GM21737 (cell line): ENCODE results near the gene WDR17.
A peak's percentile ranks its signal among the peaks of the same experiment; 100 is the strongest.

Experiments used
- ATAC-seq: cut with Tn5 transposase; IDR thresholded peaks from one replicate; pipeline ENCODE4 v1.9.1; 2021; ENCODE audit warnings: mild to moderate bottlenecking, moderate library complexity; ENCODE audit not compliant: unreplicated experiment

WDR17 gene

GRCh38 chr4:176084769-176085168 lies 19.1 kb downstream of the WDR17 start:
- ATAC-seq = no peak

- ATAC-seq = no peak
These were observed 24.5 kb downstream of the WDR17 start for GRCh38 chr4:176090115-176090514.

- ATAC-seq = no peak
These were observed 33.7 kb downstream of the WDR17 start for GRCh38 chr4:176099314-176099713.

- no peak for ATAC-seq
These were observed 36.9 kb downstream of the WDR17 start for GRCh38 chr4:176102414-176103063.

- no peak for ATAC-seq
These were observed 42.1 kb downstream of the WDR17 start for GRCh38 chr4:176107695-176108094.

GRCh38 chr4:176123710-176124407 lies 58.2 kb downstream of the WDR17 start:
- peak; percentile 99 for ATAC-seq

- no peak for ATAC-seq
These were observed 59.4 kb downstream of the WDR17 start for GRCh38 chr4:176125063-176125462.

GRCh38 chr4:176134670-176135069 lies 69.0 kb downstream of the WDR17 start:
- no peak for ATAC-seq

- ATAC-seq = no peak
These were observed 72.0 kb downstream of the WDR17 start for GRCh38 chr4:176137631-176138030.

GRCh38 chr4:176139518-176139917 lies 73.9 kb downstream of the WDR17 start:
- no peak for ATAC-seq

GRCh38 chr4:176142253-176142652 lies 76.6 kb downstream of the WDR17 start:
- ATAC-seq = no peak

- no peak for ATAC-seq
These were observed 84.2 kb downstream of the WDR17 start for GRCh38 chr4:176149680-176150355.

GRCh38 chr4:176150356-176150682 lies 84.7 kb downstream of the WDR17 start:
- ATAC-seq = no peak

GRCh38 chr4:176150704-176151103 lies 85.1 kb downstream of the WDR17 start:
- no peak for ATAC-seq

GRCh38 chr4:176153124-176153523 lies 87.5 kb downstream of the WDR17 start:
- ATAC-seq = no peak

GRCh38 chr4:176156656-176157055 lies 91.0 kb downstream of the WDR17 start:
- no peak for ATAC-seq

- no peak for ATAC-seq
These were observed 97.4 kb downstream of the WDR17 start for GRCh38 chr4:176163041-176163440.

- ATAC-seq = no peak
These were observed 119.4 kb downstream of the WDR17 start for GRCh38 chr4:176185051-176185450.

- no peak for ATAC-seq
These were observed 120.4 kb downstream of the WDR17 start for GRCh38 chr4:176186067-176186466.

- no peak for ATAC-seq
These were observed 121.2 kb downstream of the WDR17 start for GRCh38 chr4:176186671-176187395.

- ATAC-seq = no peak
These were observed 122.0 kb downstream of the WDR17 start for GRCh38 chr4:176187624-176188023.

GRCh38 chr4:176188654-176189053 lies 123.0 kb downstream of the WDR17 start:
- ATAC-seq = no peak
